KOPT-K1 (cell line): ENCODE measurements around the gene CLPTM1L.

Source experiments
- H3K27ac ChIP-seq: fragments of 200-600 bp; sonication (generic); 2 replicates; pipeline ENCODE4 v1.5.1; 2016; ENCODE audit warnings: antibody characterized with exemption, mild to moderate bottlenecking, low read depth, low read length; ENCODE audit not compliant: poor library complexity, severe bottlenecking
- H3K36me3 ChIP-seq: fragments of 200-600 bp; sonication (generic); 2 replicates; pipeline ENCODE4 v1.5.1; 2017; ENCODE audit warnings: antibody characterized with exemption, mild to moderate bottlenecking, low read length, moderate library complexity; ENCODE audit not compliant: insufficient read depth
- H3K9me3 ChIP-seq: fragments of 200-600 bp; sonication (generic); 2 replicates; pipeline ENCODE4 v1.5.1; 2017; ENCODE audit warnings: antibody characterized with exemption, low read length, mild to moderate bottlenecking; ENCODE audit not compliant: insufficient read depth, poor library complexity, severe bottlenecking

The CLPTM1L gene

DNA sequence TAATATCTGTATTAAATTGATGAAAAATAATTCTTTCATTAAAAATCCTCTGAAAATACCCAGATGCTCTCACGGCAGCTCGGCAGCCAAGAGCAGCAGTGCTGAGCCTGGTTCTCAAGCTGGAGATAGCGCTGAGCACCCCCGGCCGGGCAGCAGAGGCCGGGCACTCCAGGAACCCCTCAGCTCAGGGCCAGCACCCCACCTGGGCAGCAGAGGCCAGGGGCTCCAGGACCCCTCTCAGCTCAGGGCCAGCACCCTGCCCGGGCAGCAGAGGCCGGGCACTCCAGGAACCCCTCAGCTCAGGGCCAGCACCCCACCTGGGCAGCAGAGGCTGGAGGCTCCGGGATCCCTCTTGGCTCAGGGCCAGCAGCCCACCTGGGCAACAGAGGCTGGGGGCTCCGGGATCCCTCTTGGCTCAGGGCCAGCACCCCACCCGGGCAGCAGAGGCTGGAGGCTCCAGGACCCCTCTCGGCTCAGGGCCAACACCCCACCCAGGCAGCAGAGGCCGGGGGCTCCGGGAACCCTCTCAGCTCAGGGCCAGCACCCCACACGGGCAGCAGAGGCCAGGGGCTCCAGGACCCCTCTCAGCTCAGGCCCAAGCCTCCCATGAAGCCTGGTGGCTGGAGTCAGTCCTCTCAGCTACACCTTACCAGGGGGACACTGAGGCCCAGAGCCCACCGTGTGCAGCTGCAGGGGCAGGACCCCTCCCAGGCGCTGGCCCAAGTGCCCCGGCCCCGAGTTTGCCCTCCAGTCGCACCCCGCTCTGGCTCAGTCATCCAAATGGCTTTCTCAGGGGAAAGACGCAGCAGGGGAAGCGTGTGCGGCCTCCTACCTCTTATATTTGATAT is 21.7 kb downstream of the CLPTM1L start:
- no peaks in the 10 kb centered on the region for H3K9me3 ChIP-seq
- peaks cover 95% of the 10 kb centered on the region for H3K36me3 ChIP-seq
- H3K27ac ChIP-seq: peak overlapping the region; percentile 48

DNA sequence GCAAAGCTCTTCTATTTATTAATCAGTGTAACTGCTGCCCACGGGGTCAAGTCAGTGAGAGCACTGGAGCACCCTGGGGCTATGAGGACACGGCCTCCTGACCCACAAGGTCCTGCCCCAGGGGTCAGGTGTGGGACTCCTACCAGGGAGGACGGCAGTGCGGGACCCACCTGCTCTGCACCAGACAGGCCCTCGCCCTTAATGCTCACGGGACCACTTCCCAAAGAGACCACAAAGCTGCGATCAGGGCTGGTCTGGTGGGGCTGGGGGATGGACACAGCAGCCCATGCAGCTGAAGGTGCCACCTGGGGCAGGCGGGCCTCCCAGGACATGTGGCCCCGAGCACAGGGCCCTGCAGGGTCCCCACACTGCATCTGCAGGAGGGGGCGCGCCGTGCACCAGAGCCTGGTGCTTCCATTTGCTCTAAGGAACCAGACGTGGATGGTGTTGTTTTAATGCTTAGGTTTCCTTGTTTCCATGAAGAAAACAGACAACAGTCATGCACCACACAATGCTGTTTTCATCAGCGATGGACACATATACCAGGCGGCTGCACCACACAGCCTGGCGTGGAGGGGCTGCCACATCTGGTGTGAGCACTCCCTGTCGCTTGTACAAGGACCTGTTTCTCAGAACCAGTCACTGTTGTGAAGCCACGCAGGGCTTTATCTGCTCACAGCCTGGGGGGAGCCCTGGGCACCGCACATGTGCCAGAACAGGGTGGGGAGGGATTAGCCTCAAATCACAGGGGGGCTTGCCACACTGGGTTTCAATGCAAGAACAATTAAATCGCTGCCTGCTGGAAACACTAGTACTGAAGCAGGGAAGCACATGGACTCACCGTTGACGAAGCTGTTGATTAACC is 22.6 kb downstream of the CLPTM1L start:
- peak overlapping the region; percentile 48 for H3K27ac ChIP-seq
- no peaks in the 10 kb centered on the region for H3K9me3 ChIP-seq
- peaks cover 99% of the 10 kb centered on the region for H3K36me3 ChIP-seq

DNA sequence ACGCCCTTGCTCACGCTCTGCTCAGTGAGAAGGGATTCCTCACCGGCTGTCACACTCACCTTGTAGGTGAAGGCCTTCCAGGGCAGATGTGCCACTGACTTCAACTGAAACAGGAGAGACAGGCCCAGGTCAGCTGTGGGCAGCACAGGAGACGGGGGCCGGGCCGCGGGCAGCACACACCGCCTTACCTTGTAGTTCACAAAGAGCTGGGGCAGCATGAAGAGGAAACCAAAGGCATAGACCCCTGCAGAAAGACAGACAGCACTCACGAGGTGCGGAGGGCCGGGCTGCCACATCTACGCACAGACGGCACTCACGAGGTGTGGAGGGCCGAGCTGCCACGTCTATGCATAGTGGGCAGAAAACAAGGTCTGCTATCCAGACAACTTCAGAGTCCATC is 23.3 kb downstream of the CLPTM1L start:
- Histone ChIP-seq H3K9me3 (no peaks in the 10 kb centered on the region), H3K27ac (peak overlapping the region; percentile 48), H3K36me3 (peaks cover 97% of the 10 kb centered on the region)

DNA sequence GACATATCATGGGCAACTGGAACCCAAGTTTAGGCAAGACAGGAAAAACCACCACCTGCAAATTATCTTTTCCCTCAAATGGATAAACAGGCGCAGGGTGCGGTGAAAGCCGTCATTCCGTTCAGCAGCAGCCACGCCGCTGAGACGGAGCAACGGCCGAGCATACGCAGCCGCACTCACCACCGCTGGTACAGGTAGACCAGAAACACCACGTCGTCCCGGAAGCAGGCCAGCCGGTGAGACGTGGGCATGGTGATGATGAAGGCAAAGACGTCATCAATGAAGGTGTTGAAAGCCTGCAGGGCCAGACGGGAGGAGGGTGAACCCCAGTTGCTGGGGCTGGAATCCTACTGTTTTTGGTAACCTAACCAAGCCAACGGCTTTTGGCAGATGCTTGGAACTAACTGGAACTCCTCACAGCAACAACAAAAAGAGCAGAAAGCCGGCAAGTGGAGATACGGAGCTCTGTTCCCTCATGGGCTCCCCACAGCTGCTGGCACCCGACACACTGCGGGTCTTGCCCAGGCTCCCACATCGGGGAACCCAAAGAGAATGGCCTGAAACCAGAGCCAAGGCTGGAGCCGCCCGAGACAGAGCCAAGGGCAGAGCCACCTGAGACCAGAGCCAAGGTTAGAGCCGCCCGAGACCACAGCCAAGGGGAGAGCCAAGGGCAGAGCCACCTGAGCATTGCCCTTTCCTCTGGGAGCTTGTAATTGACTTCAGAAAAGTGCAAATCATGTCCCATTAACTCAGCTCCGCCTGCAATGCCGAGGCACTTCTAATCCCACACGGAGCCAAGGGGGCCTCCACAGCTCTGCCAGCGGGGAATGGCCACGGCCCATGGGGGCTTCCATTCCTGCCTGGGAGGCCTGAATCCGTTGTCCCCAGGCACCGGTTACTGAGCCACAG is 24.2 kb downstream of the CLPTM1L start:
- Histone ChIP-seq H3K36me3 (peaks cover 89% of the 10 kb centered on the region), H3K9me3 (no peaks in the 10 kb centered on the region), H3K27ac (peak overlapping the region; percentile 99)

DNA sequence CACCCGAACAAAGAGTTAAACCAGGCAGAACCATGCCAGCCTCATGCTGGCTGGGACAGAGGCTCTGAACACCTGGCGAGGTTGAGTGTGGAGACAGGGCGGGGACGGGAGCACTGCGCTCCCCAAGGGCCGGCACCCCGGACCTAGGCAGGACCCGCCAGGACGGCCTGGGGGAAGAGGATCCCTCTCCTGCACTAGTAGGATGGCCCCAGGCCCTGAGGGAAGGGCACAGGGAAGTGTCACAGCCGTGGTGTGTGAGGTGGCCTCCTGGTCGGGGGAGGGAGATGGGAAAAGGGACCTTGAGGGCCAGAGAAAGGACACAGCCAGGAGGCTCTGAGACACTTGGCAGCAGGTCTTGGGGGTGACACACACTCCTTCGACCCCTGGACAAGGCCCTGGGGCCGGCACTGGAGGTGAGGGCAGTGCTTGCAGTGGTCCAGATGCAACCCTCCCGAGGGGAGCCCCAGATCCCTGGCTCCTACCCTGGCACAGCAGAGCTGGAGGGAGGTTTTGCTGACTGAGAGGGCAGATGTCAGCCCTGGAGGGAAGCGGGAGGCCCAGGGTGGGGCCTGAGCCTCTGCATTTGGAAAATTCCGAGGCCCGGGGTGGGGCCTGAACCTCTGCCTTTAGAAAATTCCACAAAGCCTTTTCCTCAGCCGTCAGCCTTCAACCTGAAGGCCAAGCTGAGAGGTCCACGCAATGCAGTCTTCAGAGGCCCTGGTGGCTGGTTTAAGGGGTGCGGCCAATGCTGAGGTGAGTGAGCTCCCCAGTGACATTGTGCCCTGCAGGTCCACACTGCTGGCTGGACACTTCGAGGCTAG is 25.3 kb downstream of the CLPTM1L start:
- Histone ChIP-seq H3K27ac (peak overlapping the region; percentile 99), H3K36me3 (peaks cover 78% of the 10 kb centered on the region)

DNA sequence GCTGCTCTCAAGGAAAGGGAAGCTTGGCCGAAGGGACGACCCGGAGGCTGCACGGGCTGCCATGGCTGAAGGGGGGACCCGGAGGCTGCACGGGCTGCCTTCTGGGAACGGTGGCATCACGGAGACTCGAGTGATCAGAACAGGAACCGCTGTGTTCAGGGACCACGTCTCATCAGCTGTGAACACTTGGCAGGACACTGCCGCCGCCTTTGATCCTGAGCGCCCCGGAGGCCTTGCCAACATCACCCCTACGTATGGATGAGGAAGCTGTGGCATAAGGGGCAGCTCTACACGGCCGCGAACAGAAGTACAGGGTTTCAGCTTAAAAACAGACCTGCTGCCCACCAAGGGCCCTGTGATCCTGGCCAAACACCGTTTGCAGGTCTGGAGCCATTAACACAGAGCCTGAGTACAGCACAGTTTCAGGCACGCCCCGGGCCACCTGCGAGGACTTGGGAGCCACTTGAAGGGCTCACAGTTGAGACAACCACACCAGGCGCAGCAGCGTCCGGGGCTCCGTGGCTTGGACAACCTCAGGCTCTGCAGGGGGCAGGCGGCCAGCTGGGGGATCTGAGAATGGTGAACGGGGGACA is 26.1 kb downstream of the CLPTM1L start:
- Histone ChIP-seq H3K27ac (peak overlapping the region; percentile 99), H3K9me3 (no peaks in the 10 kb centered on the region), H3K36me3 (peaks cover 69% of the 10 kb centered on the region)

More for the DNA sequence above, 25.3 kb downstream of the CLPTM1L start:
- no peaks in the 10 kb centered on the region for H3K9me3 ChIP-seq

DNA sequence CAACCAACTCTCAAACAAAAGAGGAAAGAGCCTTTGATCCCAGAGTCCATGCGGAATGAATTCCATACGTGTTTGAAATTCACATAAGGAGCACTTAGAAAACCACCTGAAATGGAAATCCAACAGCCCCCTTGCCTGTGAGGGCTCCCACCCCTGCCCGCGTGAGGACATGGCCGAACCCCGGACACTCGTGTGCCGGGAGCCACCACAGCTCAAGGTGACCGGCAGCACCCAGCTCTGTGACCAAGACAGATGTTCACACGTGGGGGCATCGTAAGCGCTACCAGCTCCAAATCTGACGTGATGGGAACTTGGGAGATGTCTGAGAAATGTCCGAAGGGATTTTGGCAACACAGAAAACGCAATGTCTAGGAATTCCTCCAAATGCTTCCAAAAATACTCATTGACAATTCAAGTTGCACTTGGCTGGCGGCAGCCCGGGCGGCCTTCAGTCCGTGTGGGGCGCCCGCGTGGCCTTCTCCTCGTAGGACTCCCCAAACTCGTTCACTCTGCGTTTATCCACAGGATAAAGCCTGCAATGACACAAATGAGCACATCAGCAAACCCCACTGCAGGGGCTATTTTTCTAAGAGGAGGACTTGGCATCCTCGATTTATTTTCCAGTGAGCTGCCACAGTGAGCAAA is 26.9 kb downstream of the CLPTM1L start:
- Histone ChIP-seq H3K9me3 (no peaks in the 10 kb centered on the region), H3K27ac (peak overlapping the region; percentile 99), H3K36me3 (peaks cover 62% of the 10 kb centered on the region)

DNA sequence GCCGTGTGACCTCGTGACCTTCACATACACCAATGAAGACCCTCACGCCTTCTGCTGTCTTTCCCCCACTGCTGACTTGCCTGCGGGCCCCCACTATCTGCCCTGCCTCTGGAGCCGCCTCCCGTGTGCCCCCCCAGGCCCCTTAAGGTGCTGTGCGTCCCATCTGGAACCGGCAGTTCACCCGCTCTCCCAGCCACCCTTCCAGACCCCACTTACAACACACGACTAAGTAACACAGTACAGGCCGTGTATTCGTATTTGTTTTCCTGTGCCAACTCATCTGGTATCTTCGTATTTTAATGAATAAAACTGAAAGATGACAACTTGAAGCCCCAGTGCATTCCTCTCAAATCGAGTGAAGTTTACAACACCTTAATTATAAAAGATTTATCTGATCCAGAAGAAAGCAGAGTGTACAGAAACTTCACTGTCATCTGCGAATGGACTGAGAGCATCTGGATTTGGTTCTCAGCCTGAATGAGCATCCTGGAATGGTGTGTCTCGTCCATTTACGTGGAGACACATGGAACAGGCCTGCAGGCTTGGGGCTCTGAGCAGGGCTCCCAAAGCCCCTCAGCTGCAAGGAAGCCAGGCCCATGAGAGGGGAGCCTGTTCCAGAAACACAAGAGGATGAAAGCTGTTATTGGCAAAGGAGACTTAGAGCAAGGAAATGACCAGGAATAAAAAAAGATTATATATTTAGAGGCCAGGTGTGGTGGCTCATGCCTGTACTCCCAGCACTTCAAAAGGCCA is 28.1 kb downstream of the CLPTM1L start:
- H3K27ac ChIP-seq: peak overlapping the region; percentile 99
- H3K36me3 ChIP-seq: peaks cover 49% of the 10 kb centered on the region
- peaks cover under 1% of the 10 kb centered on the region for H3K9me3 ChIP-seq

DNA sequence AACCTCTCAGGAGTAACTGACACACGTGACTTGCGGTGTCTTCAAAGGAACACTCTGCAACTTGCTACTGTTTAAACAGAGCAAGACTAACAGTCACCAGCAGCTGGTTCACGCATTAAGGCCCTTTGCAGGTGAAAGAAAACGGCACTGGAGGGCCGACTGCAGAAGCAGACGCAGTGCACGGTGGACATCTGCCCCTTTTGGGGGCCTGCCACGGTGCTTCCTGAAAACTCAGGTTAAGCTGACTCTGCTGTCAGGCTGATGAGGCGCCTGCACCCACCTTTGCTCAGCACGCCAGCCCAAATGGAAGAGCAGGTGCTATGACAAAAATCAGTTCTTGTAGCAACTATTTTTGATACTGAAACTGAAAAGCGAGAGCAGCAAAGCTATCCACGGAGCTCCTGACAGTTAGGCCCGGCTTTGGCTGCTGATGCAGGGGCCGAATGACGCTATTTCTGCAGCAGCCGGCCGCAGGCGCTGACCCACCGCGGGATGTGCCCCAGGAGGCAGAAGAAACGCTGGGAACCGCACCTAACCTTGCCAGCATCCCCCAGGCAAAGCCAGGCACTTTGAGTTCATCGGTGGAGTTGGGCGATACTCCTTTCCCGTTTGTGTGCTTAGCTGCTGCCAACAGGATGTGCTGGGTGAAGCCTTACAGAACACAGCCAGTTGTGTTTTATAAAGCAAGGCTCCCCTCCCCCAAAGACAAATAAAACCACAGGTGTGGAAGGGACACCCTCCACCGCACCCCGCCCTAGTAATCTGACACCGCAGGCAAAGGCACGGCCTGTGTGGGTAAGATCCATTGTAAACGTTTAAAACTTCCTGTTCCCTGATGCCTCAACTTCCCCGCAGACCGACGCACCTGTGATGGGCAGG is 29.0 kb downstream of the CLPTM1L start:
- H3K36me3 ChIP-seq: peaks cover 41% of the 10 kb centered on the region
- peak overlapping the region; percentile 99 for H3K27ac ChIP-seq

DNA sequence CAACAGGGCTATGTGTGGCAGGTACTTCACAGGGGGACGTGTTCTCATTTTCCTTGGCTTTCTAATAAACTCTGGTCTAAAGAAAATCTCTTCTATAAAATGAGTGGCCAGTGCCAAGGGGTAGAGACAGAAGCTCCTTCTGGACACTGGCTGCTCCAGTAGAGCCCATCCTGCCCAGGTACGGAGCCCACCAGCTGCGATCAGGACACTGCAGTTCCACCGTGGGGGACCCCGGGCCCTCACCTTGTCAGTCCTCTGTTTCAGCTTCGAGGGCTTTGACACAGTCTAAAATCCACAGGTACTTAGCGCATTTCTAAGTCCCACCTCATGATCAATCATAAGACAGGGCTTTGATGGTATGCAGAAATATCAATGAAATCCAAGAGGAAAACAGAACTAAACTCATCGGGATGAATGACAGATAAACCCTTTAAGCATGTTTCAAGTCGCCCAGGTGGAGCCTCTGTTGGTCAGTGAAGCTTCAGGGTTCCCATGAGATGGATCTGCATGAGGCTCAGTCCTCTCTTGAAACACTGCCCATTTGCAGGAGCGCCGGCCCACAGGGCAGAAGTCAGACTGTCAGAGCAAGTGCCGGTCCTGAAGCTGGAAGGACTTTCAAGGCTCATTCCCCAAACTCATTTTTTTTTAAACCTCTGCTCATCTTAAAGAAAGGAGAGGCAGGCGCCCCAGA is 29.7 kb downstream of the CLPTM1L start:
- Histone ChIP-seq H3K9me3 (peaks cover 17% of the 10 kb centered on the region), H3K27ac (peak overlapping the region; percentile 99), H3K36me3 (peaks cover 33% of the 10 kb centered on the region)

More for the DNA sequence above, 29.0 kb downstream of the CLPTM1L start:
- peaks cover 9% of the 10 kb centered on the region for H3K9me3 ChIP-seq

DNA sequence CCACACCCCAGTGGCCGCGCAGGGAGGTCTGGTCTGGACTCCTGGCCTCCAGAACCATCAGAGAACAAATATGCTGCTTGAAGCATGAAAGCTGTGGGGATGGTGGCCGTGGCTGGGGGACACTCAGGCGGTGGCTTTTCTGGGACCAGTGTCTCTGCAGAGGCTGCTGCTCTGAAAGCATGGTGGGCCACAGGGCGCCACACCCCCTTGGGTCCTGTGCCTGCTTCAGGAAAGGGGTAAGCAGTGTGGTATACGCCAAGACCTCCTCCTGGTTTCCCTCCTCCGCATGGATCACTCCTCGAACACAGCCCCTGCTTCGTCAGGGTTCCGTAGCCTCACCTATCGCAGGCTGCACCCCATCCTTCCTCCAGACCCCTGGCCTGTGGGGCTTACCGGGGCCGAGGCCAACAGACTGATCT is 30.3 kb downstream of the CLPTM1L start:
- peaks cover 27% of the 10 kb centered on the region for H3K36me3 ChIP-seq
- peaks cover 20% of the 10 kb centered on the region for H3K9me3 ChIP-seq
- peak overlapping the region; percentile 99 for H3K27ac ChIP-seq
